IMR-90 (cell line): ENCODE results near the gene CEP55. TPM values are rescaled to one million over a fixed set of nuclear protein-coding genes. Genes with fewer than 3 reads are reported as not detected.

Experiments
- ATAC-seq: fragments of 200-7000 bp; cut with Tn5 transposase; 2 replicates; pipeline ENCODE4 v1.9.1; 2020; ENCODE audit warnings: low read depth, mild to moderate bottlenecking, moderate library complexity
- BruUV-seq: library from RNA; stranded (reverse); fragments of 400-500 nt; replicated peaks from 2 replicates; lab custom pipeline; 2021; lab: Mats Ljungman, UMichigan
- CTCF ChIA-PET: fragments of 300-600 bp; formaldehyde crosslinking; extraction: SDS; loops from one replicate; lab custom pipeline; 2021; ENCODE audit warnings: antibody characterized with exemption; lab: Yijun Ruan, JAX
- POLR2A ChIA-PET: fragments of 300-600 bp; sonication (Branson Sonifier 250); formaldehyde crosslinking; loops from one replicate; lab custom pipeline; 2022; ENCODE audit warnings: antibody characterized with exemption; ENCODE audit not compliant: unreplicated experiment; lab: Charles Lee
- DNase-seq: peaks from one replicate; pipeline ENCODE4 v3.0.0; 2013
- H2AFZ ChIP-seq: replicated peaks from 2 replicates; pipeline ENCODE3; 2013; ENCODE audit warnings: low read length, mild to moderate bottlenecking; ENCODE audit not compliant: poor library complexity
- H2AK5ac ChIP-seq: 2 replicates; pipeline ENCODE4 v1.6.1; 2013; ENCODE audit warnings: low read depth, low read length, inconsistent platforms
- H2AK9ac ChIP-seq: replicated peaks from 2 replicates; pipeline ENCODE3; 2013; ENCODE audit warnings: mild to moderate bottlenecking, low read depth, low read length, moderate library complexity; ENCODE audit not compliant: poor library complexity
- H2BK120ac ChIP-seq: 2 replicates; pipeline ENCODE4 v1.6.1; 2013; ENCODE audit warnings: low read depth, low read length, inconsistent platforms
- H2BK15ac ChIP-seq: 3 replicates; pipeline ENCODE4 v1.6.1; 2013; ENCODE audit warnings: low read depth, low read length, inconsistent platforms
- H2BK20ac ChIP-seq: 2 replicates; pipeline ENCODE4 v1.6.1; 2013; ENCODE audit warnings: low read depth, mild to moderate bottlenecking, inconsistent platforms, low read length, moderate library complexity
- H2BK5ac ChIP-seq: 2 replicates; pipeline ENCODE4 v1.6.1; 2013; ENCODE audit warnings: mild to moderate bottlenecking, low read depth, low read length, inconsistent platforms; ENCODE audit not compliant: poor library complexity, severe bottlenecking
- H3K14ac ChIP-seq: replicated peaks from 2 replicates; pipeline ENCODE4 v1.6.1; 2013; ENCODE audit warnings: low read depth, low read length, inconsistent platforms
- H3K18ac ChIP-seq: 2 replicates; pipeline ENCODE4 v1.6.1; 2013; ENCODE audit warnings: low read depth, low read length, control low read depth
- H3K23ac ChIP-seq: 2 replicates; pipeline ENCODE4 v1.6.1; 2013; ENCODE audit warnings: low read depth, low read length, inconsistent platforms
- H3K27ac ChIP-seq: 2 replicates; pipeline ENCODE4 v1.5.1; 2013; ENCODE audit warnings: mild to moderate bottlenecking, control low read depth, low read length; ENCODE audit not compliant: insufficient read depth
- H3K27me3 ChIP-seq: 2 replicates; pipeline ENCODE4 v1.6.1; 2013; ENCODE audit warnings: low read length; ENCODE audit not compliant: control insufficient read depth, insufficient read depth
- H3K36me3 ChIP-seq: 2 replicates; pipeline ENCODE4 v1.6.1; 2013; ENCODE audit warnings: low read length, mixed read lengths; ENCODE audit not compliant: control insufficient read depth, insufficient read depth
- H3K4ac ChIP-seq: 2 replicates; pipeline ENCODE4 v1.6.1; 2013; ENCODE audit warnings: low read depth, low read length, inconsistent platforms
- H3K4me1 ChIP-seq: 2 replicates; pipeline ENCODE4 v1.6.1; 2013; ENCODE audit warnings: low read length, mixed read lengths; ENCODE audit not compliant: control insufficient read depth, insufficient read depth
- H3K4me2 ChIP-seq: 2 replicates; pipeline ENCODE4 v1.6.1; 2013; ENCODE audit warnings: low read depth, mild to moderate bottlenecking, control low read depth, low read length, moderate library complexity
- H3K4me3 ChIP-seq: 2 replicates; pipeline ENCODE4 v1.5.1; 2013; ENCODE audit warnings: low read depth, mild to moderate bottlenecking, control low read depth, low read length, moderate library complexity; ENCODE audit not compliant: insufficient read depth
- H3K56ac ChIP-seq: 2 replicates; pipeline ENCODE4 v1.6.1; 2013; ENCODE audit warnings: low read length, inconsistent platforms; ENCODE audit not compliant: insufficient read depth; ENCODE audit errors: extremely low read depth
- H3K79me1 ChIP-seq, 2 experiments: 2 replicates each; pipeline ENCODE4 v1.6.1; 2013; ENCODE audit warnings: low read length in 2 of 2, inconsistent platforms in 1 of 2, low read depth in 1 of 2
- H3K9ac ChIP-seq: 2 replicates; pipeline ENCODE4 v1.6.1; 2013; ENCODE audit warnings: low read depth, low read length, control low read depth
- H3K9me1 ChIP-seq: 2 replicates; pipeline ENCODE4 v1.6.1; 2013; ENCODE audit warnings: low read length, inconsistent platforms; ENCODE audit not compliant: insufficient read depth
- H3K9me3 ChIP-seq: 2 replicates; pipeline ENCODE4 v1.6.1; 2013; ENCODE audit warnings: low read length; ENCODE audit not compliant: control insufficient read depth, insufficient read depth
- H4K20me1 ChIP-seq: 2 replicates; pipeline ENCODE4 v1.6.1; 2013; ENCODE audit warnings: low read length, inconsistent platforms; ENCODE audit not compliant: insufficient read depth
- H4K5ac ChIP-seq: 2 replicates; pipeline ENCODE4 v1.6.1; 2013; ENCODE audit warnings: mild to moderate bottlenecking, low read depth, low read length, control low read depth
- H4K8ac ChIP-seq, 2 experiments: 2 replicates each; pipeline ENCODE4 v1.6.1; 2013; ENCODE audit warnings: low read depth in 2 of 2, low read length in 2 of 2, control low read depth in 1 of 2, inconsistent platforms in 1 of 2
- H4K91ac ChIP-seq: 2 replicates; pipeline ENCODE4 v1.6.1; 2013; ENCODE audit warnings: low read depth, low read length, inconsistent platforms; ENCODE audit not compliant: insufficient read depth
- BHLHE40 ChIP-seq: fragments of 150-350 bp; IDR thresholded peaks from 2 replicates; pipeline ENCODE4 v1.6.1; 2016; ENCODE audit warnings: mild to moderate bottlenecking, low read depth, low read length
- CHD1 ChIP-seq: IDR thresholded peaks from 2 replicates; pipeline ENCODE4 v1.6.1; 2012; ENCODE audit warnings: low read depth, low read length, improper control_type of control experiment
- CTCF ChIP-seq: conservative IDR thresholded peaks from 2 replicates; pipeline ENCODE4 v1.5.1; 2012; ENCODE audit warnings: mild to moderate bottlenecking, low read depth, low read length, improper control_type of control experiment
- ELK1 ChIP-seq: fragments of 150-350 bp; IDR thresholded peaks from 2 replicates; pipeline ENCODE4 v1.6.1; 2016; ENCODE audit warnings: low read depth, mild to moderate bottlenecking, low read length, moderate library complexity, borderline replicate concordance
- FOS ChIP-seq: fragments of 150-350 bp; IDR thresholded peaks from 2 replicates; pipeline ENCODE4 v1.6.1; 2016; ENCODE audit warnings: low read depth, low read length
- MAFK ChIP-seq: IDR thresholded peaks from 2 replicates; pipeline ENCODE4 v1.6.1; 2012; ENCODE audit warnings: low read depth, low read length, improper control_type of control experiment
- MAZ ChIP-seq: IDR thresholded peaks from 2 replicates; pipeline ENCODE4 v1.6.1; 2012; ENCODE audit warnings: low read depth, mild to moderate bottlenecking, low read length, improper control_type of control experiment, moderate library complexity, borderline replicate concordance
- MXI1 ChIP-seq: IDR thresholded peaks from 2 replicates; pipeline ENCODE4 v1.6.1; 2012; ENCODE audit warnings: low read depth, mild to moderate bottlenecking, low read length, moderate library complexity, borderline replicate concordance
- NFE2L2 ChIP-seq: fragments of 150-350 bp; IDR thresholded peaks from 2 replicates; pipeline ENCODE4 v1.6.1; 2016; ENCODE audit warnings: low read depth, mild to moderate bottlenecking, low read length
- POLR2A ChIP-seq: IDR thresholded peaks from 2 replicates; pipeline ENCODE4 v1.6.1; 2012; ENCODE audit warnings: mild to moderate bottlenecking, low read depth, low read length
- RAD21 ChIP-seq: IDR thresholded peaks from 2 replicates; pipeline ENCODE4 v1.6.1; 2012; ENCODE audit warnings: low read length, improper control_type of control experiment
- RCOR1 ChIP-seq: IDR thresholded peaks from 2 replicates; pipeline ENCODE4 v1.6.1; 2012; ENCODE audit warnings: mild to moderate bottlenecking, low read length, improper control_type of control experiment; ENCODE audit not compliant: insufficient replicate concordance
- RFX5 ChIP-seq: IDR thresholded peaks from 2 replicates; pipeline ENCODE4 v1.8.0; 2012; ENCODE audit warnings: low read depth, mild to moderate bottlenecking, low read length, moderate library complexity
- SMC3 ChIP-seq: fragments of 150-350 bp; IDR thresholded peaks from 2 replicates; pipeline ENCODE4 v1.6.1; 2016; ENCODE audit warnings: low read depth, mild to moderate bottlenecking, antibody characterized with exemption, low read length, moderate library complexity
- USF2 ChIP-seq: fragments of 150-350 bp; IDR thresholded peaks from 2 replicates; pipeline ENCODE4 v1.6.1; 2017; ENCODE audit warnings: mild to moderate bottlenecking, antibody characterized with exemption, low read length, low read depth
- WGBS, 2 experiments: methylation state at CpG; one replicate each; pipeline versions ENCODE4 v1.1.5 to v1.1.7; 2013; ENCODE audit warnings: missing lambda C conversion rate in 2 of 2; ENCODE audit not compliant: insufficient read length in 1 of 2; ENCODE audit errors: extremely low coverage in 2 of 2; 5-methylcytosine and 5-hydroxymethylcytosine counted together
- dilution Hi-C: fragments of 300-500 bp; cut with HindIII; formaldehyde crosslinking; loops from one replicate; pipeline ENCODE4 v1.14.3; 2018; ENCODE audit warnings: low sequenced_read_pairs; ENCODE audit not compliant: unreplicated experiment
- in situ Hi-C: fragments of 300-500 bp; cut with MboI; formaldehyde crosslinking; loops from 3 replicates; pipeline ENCODE4 v1.14.3; 2019; ENCODE audit warnings: low sequenced_read_pairs, inconsistent platforms, mixed read lengths
- intact Hi-C: fragments of 100-400 bp; cut with micrococcal nuclease; formaldehyde crosslinking; loops from 2 replicates; pipeline ENCODE4 v1.10.0; 2022
- polyA plus RNA-seq, 3 experiments: library from polyadenylated mRNA; depleted of rRNA; stranded (reverse); fragments of >200 nt; gene quantifications; 2 replicates each; pipeline ENCODE4 v1.2.3, GENCODE V29; 2012; ENCODE audit warnings: low replicate concordance in 1 of 3
- total RNA-seq: library from RNA; depleted of rRNA; stranded (reverse); fragments of >200 nt; gene quantifications from 2 replicates; pipeline ENCODE4 v1.2.3, GENCODE V29; 2012

Gene CEP55
- total and polyA plus RNA-seq, 2 of the 4 experiments (the other 2 are of a cell fraction): 15.7 to 23.5 TPM

GRCh38 chr10:93573051-93573909 lies 76.9 kb downstream of the CEP55 start:
- DNase-seq (no peak), ATAC-seq (no peak)
- Histone ChIP-seq H2AK9ac (no peak overlapping the region), H4K5ac (no peak overlapping the region), H3K27ac (no peak overlapping the region), H2BK15ac (no peak overlapping the region), H3K79me1 (no peaks in the 10 kb centered on the region), H2AFZ (no peak overlapping the region), H3K14ac (no peak overlapping the region), H2AK5ac (no peak overlapping the region), H3K9me3 (no peaks in the 10 kb centered on the region), H3K4me2 (no peak overlapping the region), H4K20me1 (no peaks in the 10 kb centered on the region), H2BK120ac (no peak overlapping the region), H2BK20ac (no peak overlapping the region), H3K4me1 (no peaks in the 10 kb centered on the region), H3K23ac (no peak overlapping the region), H4K91ac (no peak overlapping the region), H3K36me3 (no peaks in the 10 kb centered on the region), H4K8ac (no peak overlapping the region), H3K4ac (no peak overlapping the region), H3K9ac (no peak overlapping the region), H3K56ac (no peak overlapping the region), H3K4me3 (no peak overlapping the region), H3K27me3 (peaks cover 59% of the 10 kb centered on the region), H3K9me1 (no peaks in the 10 kb centered on the region), H3K18ac (no peak overlapping the region), H2BK5ac (no peak overlapping the region)
- no CpG with 5 or more reads among the region's 10 CpGs for WGBS, 2 experiments
- in situ Hi-C loops: no loop called here
- intact Hi-C loops: no loop called here
- dilution Hi-C loops: no loop called here
- CTCF ChIA-PET: interaction anchor here (0.6 kb wide), 1 partner anchor 31 kb away, joined by 3 read pairs; no protein-coding TSS in a partner anchor
- POLR2A ChIA-PET: no interaction called here
- no TSS peak for BruUV-seq
- TF ChIP-seq SMC3: no peak
- TF ChIP-seq FOS: no peak
- no peak for TF ChIP-seq POLR2A
- no peak for TF ChIP-seq RAD21
- no peak for TF ChIP-seq USF2
- TF ChIP-seq MXI1: no peak
- TF ChIP-seq BHLHE40: no peak
- TF ChIP-seq MAFK: no peak
- no peak for TF ChIP-seq ELK1
- no peak for TF ChIP-seq CTCF
- no peak for TF ChIP-seq MAZ
- no peak for TF ChIP-seq CHD1
- TF ChIP-seq NFE2L2: no peak
- no peak for TF ChIP-seq RCOR1
- no peak for TF ChIP-seq RFX5
